Measurements from ENCODE around the gene XPR1. TPM values are rescaled to one million over a fixed set of nuclear protein-coding genes. Genes with fewer than 3 reads are reported as not detected.

The XPR1 gene
- total and polyA plus RNA-seq, 2 donors (not counting 3 experiments of a cell fraction or from before 2014, with no cell fraction given), result 23.9 to 26.7 TPM

GRCh38 chr1:180802813-180803212 lies 171.0 kb downstream of the XPR1 start:
- BruUV-seq (replicated peaks), result no TSS peak
- Histone ChIP-seq H2AFZ (ENCODE audit: low read depth, low read length) (no peak overlapping the region), H3K9me1 (replicated peaks; ENCODE audit: control insufficient read depth, extremely low read depth, insufficient read depth, low read length) (no peaks in the 10 kb centered on the region), H3K4me1 (ENCODE audit: control insufficient read depth, extremely low read depth, insufficient read depth, low read length) (no peaks in the 10 kb centered on the region), H3K9ac (replicated peaks; ENCODE audit: extremely low read depth, insufficient read depth, low read length) (no peak overlapping the region), H3K79me2 (ENCODE audit: control insufficient read depth, insufficient read depth, low read length) (no peaks in the 10 kb centered on the region), H3K27ac (ENCODE audit: insufficient read depth, low read depth, low read length) (no peak overlapping the region), H3K4me2 (ENCODE audit: insufficient read depth, low read length) (no peak overlapping the region), H3K36me3 (ENCODE audit: control insufficient read depth in 2 of 2, extremely low read depth in 1 of 2, insufficient read depth in 2 of 2, low read length in 2 of 2) (no peaks in the 10 kb centered on the region), H4K20me1 (replicated peaks; ENCODE audit: control insufficient read depth, extremely low read depth, insufficient read depth, low read length) (no peaks in the 10 kb centered on the region), H3K27me3 (ENCODE audit: control insufficient read depth in 2 of 2, insufficient read depth in 2 of 2, low read length in 2 of 2) (no peaks in the 10 kb centered on the region), H3K9me3 (replicated peaks; ENCODE audit: control insufficient read depth, insufficient read depth, low read length) (no peaks in the 10 kb centered on the region), H3K4me3 (replicated peaks in 1 of 3; ENCODE audit: insufficient read depth in 1 of 3, low read depth in 1 of 3, low read length in 3 of 3) (no peak overlapping the region)
- FAIRE-seq (no peak), DNase-seq (ENCODE audit: low read depth, low spot score) (no peak)
- TF ChIP-seq, protein P1, sequence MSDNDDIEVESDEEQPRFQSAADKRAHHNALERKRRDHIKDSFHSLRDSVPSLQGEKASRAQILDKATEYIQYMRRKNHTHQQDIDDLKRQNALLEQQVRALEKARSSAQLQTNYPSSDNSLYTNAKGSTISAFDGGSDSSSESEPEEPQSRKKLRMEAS (IDR thresholded peaks at IDR 0.05; ENCODE audit: insufficient read depth, insufficient read length), result no peak
- TF ChIP-seq EZH2 (IDR thresholded peaks at IDR 0.05; ENCODE audit: borderline replicate concordance, low read depth, low read length, severe bottlenecking) (no peak), JUN (IDR thresholded peaks at IDR 0.05; ENCODE audit: borderline replicate concordance, insufficient read depth, insufficient read length, low read depth) (no peak), GATA2 (IDR thresholded peaks at IDR 0.05; ENCODE audit: insufficient read depth, insufficient read length, low read depth, low read length) (no peak), POLR2A (IDR thresholded peaks at IDR 0.05; ENCODE audit: low read depth, low read length) (no peak), FOS (IDR thresholded peaks at IDR 0.05; ENCODE audit: borderline replicate concordance, insufficient read depth, low read length) (no peak), MYC (IDR thresholded peaks at IDR 0.05; ENCODE audit: low read depth, low read length) (no peak), POLR2AphosphoS5 (IDR thresholded peaks at IDR 0.05; ENCODE audit: insufficient read depth, low read depth, low read length) (no peak)
- TF ChIP-seq, protein P2, sequence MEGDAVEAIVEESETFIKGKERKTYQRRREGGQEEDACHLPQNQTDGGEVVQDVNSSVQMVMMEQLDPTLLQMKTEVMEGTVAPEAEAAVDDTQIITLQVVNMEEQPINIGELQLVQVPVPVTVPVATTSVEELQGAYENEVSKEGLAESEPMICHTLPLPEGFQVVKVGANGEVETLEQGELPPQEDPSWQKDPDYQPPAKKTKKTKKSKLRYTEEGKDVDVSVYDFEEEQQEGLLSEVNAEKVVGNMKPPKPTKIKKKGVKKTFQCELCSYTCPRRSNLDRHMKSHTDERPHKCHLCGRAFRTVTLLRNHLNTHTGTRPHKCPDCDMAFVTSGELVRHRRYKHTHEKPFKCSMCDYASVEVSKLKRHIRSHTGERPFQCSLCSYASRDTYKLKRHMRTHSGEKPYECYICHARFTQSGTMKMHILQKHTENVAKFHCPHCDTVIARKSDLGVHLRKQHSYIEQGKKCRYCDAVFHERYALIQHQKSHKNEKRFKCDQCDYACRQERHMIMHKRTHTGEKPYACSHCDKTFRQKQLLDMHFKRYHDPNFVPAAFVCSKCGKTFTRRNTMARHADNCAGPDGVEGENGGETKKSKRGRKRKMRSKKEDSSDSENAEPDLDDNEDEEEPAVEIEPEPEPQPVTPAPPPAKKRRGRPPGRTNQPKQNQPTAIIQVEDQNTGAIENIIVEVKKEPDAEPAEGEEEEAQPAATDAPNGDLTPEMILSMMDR (IDR thresholded peaks at IDR 0.05; ENCODE audit: extremely low read depth in 1 of 2, insufficient read depth in 1 of 2, low read depth in 1 of 2, low read length in 2 of 2), result no peak
- ChIA-PET CTCF (no interaction called here), POLR2A (no interaction called here)
- intact Hi-C loops (cut with micrococcal nuclease) (no loop called here), dilution Hi-C loops (cut with MboI; ENCODE audit: extremely low pct_ligation_motif_present, low sequenced_read_pairs) (no loop called here)

Data from endothelial cell of umbilical vein (primary cell).